ENCODE data around the gene SSTR5. TPM values are rescaled to one million over a fixed set of nuclear protein-coding genes. Genes with fewer than 3 reads are reported as not detected.

Gene SSTR5
- total RNA-seq, 1 donor from 2014 or later, result not detected

DNA sequence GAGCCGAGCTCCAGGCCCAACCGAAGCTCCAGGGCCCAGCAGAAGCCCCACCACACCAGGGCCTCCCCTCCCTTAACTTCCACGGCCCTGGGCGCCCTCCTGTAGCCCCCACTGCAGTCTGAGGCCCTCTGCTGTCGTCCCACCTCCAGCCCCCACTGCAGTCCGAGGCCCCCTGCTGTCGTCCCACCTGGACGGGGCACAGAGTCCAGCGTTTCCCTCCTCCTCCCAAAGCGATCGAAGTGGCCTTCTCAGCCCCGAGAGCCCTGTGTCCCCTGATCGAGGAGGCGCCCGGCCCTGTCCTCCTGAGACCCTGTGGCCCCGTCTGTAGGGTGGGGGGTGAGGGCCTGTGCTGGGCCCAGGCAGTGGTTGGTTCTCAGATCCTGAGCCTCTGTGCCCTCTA is 54.6 kb downstream of the SSTR5 start:
- Histone ChIP-seq H3K4me3 (no peak overlapping the region), H3K4me1 (no peaks in the 10 kb centered on the region), H3K9me3 (no peaks in the 10 kb centered on the region), H3K27me3 (no peaks in the 10 kb centered on the region), H3K36me3 (no peaks in the 10 kb centered on the region), H3K27ac (no peak overlapping the region)
- TF ChIP-seq, protein P1, sequence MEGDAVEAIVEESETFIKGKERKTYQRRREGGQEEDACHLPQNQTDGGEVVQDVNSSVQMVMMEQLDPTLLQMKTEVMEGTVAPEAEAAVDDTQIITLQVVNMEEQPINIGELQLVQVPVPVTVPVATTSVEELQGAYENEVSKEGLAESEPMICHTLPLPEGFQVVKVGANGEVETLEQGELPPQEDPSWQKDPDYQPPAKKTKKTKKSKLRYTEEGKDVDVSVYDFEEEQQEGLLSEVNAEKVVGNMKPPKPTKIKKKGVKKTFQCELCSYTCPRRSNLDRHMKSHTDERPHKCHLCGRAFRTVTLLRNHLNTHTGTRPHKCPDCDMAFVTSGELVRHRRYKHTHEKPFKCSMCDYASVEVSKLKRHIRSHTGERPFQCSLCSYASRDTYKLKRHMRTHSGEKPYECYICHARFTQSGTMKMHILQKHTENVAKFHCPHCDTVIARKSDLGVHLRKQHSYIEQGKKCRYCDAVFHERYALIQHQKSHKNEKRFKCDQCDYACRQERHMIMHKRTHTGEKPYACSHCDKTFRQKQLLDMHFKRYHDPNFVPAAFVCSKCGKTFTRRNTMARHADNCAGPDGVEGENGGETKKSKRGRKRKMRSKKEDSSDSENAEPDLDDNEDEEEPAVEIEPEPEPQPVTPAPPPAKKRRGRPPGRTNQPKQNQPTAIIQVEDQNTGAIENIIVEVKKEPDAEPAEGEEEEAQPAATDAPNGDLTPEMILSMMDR (IDR thresholded peaks at IDR 0.05), result no peak
- DNase-seq (ENCODE audit: low spot score in 2 of 2), result no peak
- intact Hi-C loops (cut with DNase I), result no loop called here

DNA sequence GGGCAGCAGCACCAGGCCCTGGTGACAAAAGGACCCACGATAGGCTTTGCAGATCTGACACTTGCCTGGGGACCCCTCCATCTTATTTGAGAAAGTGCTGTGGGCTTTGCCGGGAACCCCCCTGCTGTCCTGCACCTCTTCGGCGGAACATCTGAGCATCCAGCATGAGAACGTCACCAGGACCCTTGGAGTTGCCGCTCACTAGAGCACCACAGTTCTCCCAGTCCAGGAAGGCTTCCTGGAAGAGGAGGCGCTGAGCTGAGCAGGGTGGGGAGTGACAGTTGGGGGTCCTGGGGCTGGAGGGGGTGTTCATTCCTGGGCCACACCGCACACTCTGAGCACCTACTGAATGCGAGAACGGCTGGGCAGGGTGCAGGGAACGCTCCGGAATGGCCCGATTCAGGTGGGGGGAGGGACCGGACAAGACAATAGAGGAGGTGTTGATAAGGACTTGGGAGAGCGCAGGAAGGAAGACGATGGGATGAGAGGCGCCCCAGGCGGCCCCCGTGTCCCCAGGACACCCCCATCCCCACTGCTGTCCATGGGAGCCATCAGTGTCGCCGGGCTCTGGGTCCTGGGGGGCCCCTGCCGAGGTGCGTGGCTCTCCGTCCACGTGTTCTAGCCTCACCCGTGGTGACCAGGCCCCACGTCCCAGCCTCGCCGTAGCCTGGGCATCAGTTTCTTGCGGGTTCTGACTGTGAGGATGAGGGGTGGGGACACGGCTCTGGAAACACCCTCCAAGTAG is 55.6 kb downstream of the SSTR5 start:
- TF ChIP-seq, protein P1 (IDR thresholded peaks at IDR 0.05), result no peak
- intact Hi-C loops (cut with DNase I), result no loop called here
- no peaks in the 10 kb centered on the region for H3K36me3 ChIP-seq
- no peaks in the 10 kb centered on the region for H3K9me3 ChIP-seq
- H3K27ac ChIP-seq, result no peak overlapping the region
- H3K4me1 ChIP-seq, result no peaks in the 10 kb centered on the region
- DNase-seq (ENCODE audit: low spot score in 2 of 2), result no peak
- H3K4me3 ChIP-seq, result no peak overlapping the region
- H3K27me3 ChIP-seq, result no peaks in the 10 kb centered on the region

DNA sequence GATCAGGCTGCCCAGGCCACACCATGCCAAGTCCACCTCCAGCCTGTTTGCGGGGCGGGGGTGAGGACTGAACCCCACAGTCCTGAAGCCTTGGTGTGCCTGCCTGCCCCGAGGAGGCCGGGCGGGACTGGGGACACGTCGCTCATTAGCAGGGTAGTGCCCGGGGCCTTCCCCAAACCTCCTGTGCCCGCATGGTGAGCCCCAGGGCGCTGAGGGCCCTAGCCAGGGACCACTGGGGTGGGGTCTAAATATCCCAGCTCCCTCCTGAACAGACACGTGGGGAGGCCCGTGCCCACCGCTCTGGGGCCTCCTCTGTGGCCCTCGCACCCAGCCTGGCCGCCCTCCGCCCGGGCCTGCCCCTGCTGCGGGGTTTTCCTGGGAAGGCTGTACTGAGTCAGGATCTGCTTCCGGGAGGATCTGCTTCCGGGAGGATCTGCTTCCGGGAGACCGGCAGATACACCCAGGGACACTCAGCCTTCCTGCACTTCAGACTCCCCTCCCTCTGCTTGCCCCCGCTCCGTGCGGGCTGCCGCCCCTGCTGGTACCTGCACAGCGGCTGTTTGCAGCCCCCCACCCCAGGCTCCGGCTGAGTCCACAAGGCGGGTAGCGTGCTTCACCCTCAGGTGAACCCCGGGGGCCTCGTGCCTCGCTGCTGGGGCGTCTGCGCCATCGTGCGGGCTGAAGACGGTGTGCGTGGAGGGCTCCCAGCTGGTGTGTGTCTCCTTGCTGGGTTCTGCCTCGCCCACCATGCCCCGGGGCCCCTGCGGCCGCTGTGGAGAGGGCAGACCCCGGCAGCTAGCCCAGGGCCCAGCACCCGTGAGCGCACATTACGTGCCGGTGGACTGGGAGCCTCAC is 56.8 kb downstream of the SSTR5 start:
- H3K27ac ChIP-seq, result no peak overlapping the region
- H3K27me3 ChIP-seq, result no peaks in the 10 kb centered on the region
- intact Hi-C loops (cut with DNase I), result no loop called here
- H3K36me3 ChIP-seq, result no peaks in the 10 kb centered on the region
- TF ChIP-seq, protein P1 (IDR thresholded peaks at IDR 0.05), result no peak
- H3K4me1 ChIP-seq, result no peaks in the 10 kb centered on the region
- no peak for DNase-seq (ENCODE audit: low spot score in 2 of 2)
- H3K4me3 ChIP-seq, result no peak overlapping the region
- H3K9me3 ChIP-seq, result no peaks in the 10 kb centered on the region

DNA sequence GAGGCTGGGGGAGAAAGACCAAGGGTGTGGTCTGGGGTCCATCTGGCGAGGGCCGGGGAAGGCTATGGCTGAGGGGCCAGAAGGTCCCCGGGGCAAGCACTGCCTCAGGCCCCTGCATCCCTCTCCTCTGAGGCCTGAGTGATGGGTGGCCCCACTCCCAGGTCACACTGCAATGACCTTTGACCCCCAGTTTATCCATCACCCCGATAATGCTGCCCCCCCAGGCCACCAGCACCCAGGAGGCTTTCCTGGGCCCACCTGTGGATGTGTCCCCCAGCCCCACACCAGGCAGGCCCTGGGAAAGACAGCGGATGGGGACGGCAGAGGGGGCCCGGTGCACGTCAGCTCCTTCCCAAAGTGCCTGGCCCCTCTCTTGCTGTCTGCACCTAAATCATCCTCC is 57.8 kb downstream of the SSTR5 start:
- no peaks in the 10 kb centered on the region for H3K27me3 ChIP-seq

More for the DNA sequence above, 57.8 kb downstream of the SSTR5 start:
- Histone ChIP-seq H3K27ac (no peak overlapping the region), H3K9me3 (no peaks in the 10 kb centered on the region), H3K4me1 (no peaks in the 10 kb centered on the region), H3K4me3 (no peak overlapping the region), H3K36me3 (no peaks in the 10 kb centered on the region)
- DNase-seq (ENCODE audit: low spot score in 2 of 2), result no peak
- intact Hi-C loops (cut with DNase I), result no loop called here
- TF ChIP-seq, protein P1 (IDR thresholded peaks at IDR 0.05), result no peak

Other genes with a start within 250 kb of the SSTR5 start
- 26.9 TPM for gene LMF1, start 101.8 kb upstream of the SSTR5 start, total RNA-seq
- gene SOX8, start 91.0 kb upstream of the SSTR5 start, total RNA-seq, result 18.9 TPM
- not detected for gene C1QTNF8, start 23.5 kb downstream of the SSTR5 start, total RNA-seq
- gene CACNA1H, start 80.4 kb downstream of the SSTR5 start, total RNA-seq, result 57.5 TPM
- not detected for gene TPSG1, start 152.5 kb downstream of the SSTR5 start, total RNA-seq
- gene TPSB2, start 157.4 kb downstream of the SSTR5 start, total RNA-seq, result not detected
- 6.7 TPM for gene TPSAB1, start 168.0 kb downstream of the SSTR5 start, total RNA-seq
- 20.8 TPM for gene TPSD1, start 183.3 kb downstream of the SSTR5 start, total RNA-seq
- 141 TPM for gene UBE2I, start 236.9 kb downstream of the SSTR5 start, total RNA-seq